Cortex of kidney (tissue), 1 donor: ENCODE results near the gene RELL1.

Experiments
- DNase-seq: peaks from one replicate; lab custom pipeline; 2025; lab: John Stamatoyannopoulos, UW

Gene RELL1

DNA sequence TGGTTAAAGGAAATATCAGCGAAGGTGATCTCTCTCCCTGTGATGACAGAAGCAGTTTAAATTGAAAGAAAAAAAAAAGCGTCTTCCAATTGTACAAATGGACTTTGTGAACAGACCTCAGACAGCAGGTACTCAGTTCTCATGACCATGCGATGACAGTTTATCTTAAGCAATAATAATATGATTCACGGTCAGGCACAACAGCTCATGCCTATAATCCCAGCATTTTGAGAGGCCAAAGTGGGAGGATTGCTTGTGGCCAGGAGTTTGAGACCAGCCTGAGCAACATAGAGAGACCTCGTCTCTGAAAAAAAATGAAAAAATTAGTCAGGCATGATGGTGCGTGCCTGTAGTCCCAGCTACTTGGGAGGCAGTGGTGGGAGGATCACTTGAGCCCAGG, 51.0 kb downstream of the RELL1 start:
- DNase-seq, result no peak

DNA sequence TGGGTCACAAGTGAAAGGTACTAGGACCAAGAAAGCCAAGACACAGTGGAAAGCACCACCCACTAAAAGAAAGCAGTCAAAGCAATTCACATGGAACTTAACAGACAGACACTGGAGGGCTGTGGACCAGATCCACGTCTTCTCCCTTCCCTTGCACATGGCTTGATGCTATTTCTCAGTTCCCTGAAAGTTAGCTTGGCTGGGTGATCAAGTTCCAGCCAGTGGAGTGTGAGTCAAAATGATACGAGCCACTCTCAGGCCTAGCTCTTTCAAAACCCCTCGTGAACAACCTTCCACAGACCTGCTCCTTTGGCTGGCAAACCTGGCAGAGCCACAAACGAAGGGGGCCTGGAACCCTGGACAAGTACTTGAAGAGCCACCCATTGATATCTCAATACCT, 52.0 kb downstream of the RELL1 start:
- DNase-seq, result no peak

DNA sequence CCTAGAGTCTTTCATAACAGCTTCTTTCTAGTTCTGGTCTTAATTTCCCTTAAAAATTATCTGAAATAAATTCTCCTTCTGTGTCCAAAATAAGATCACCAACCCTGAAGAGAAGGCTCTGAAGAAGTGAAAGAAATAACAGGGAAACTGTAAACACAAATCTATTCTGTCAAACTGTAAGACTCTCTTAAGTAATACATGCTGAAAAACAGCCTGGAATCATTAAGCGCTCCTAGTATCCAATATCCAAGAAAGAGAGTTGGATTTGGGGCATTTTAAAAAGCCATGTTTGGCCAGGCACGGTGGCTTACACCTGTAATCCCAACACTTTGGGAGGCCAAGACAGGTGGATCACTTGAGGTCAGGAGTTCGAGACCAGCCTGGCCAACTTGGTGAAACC, 53.3 kb downstream of the RELL1 start:
- DNase-seq, result no peak

GRCh38 chr4:37631551-37631950, 54.6 kb downstream of the RELL1 start:
- DNase-seq, result no peak

DNA sequence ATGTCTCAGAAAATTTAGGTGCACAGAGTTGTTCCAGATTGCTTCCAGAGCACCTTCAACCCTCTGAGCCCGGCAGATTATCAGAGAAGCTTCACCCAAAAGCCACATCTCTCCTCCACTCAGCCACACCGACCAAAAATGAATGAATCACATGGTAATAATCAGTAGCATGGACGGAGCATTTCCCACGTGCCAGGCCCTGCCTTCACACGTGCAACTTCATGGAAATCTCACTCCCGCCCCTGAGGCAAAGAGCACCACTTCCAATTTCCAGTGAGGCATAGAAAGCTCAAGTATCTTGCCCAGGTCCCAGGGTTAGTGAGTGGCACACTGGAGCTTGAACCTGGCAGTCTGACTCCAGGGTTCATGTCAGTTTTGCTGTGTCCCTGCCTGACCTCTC, 56.5 kb downstream of the RELL1 start:
- DNase-seq, result no peak

DNA sequence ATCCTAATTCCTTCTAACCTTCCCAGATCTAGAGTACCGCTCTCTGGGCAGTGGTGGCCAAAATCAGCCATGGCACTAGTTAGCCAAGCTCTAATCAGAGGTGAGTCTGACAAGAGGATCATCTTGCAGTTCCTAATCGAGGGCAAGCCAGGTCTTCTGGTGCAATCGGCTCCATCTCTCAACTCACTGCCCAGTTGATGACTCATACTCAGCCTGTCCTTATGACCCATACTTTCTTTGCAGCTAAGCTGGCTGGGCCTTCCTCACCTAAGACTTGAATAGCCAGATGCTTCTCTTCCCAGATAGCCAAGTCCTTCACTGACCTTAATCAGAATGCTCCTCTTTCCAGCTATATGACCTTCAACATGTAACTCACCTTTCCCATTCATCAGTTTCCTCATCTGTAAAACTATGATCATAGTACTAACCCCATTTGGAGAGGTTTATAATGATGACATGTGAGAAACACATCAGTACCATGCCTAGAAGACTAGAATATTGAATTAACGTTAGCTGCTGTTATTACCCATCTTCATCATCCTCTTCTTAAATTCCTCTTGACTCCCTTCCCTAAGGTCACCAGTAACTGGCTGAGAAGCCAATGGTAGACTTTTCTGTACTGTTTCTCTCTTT, 57.1 kb downstream of the RELL1 start:
- DNase-seq, result no peak

DNA sequence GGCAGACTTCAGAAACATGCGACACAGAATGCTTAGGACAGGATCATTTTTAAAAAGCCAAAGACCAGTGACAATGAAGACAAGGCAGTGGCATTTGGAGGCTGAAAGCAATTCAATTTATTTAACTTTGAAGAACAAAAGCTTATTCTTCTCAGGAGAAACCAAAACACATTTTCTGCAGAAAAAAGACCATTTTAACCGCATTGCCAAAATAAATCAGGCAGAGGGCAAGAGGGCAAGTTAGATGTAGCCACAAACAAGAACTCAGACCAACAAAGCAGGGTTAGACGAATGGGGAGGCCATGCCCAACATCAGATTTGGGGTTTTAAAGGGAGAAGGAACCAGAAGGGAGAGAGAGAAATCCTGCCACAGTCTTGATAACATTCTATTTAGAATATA, 58.9 kb downstream of the RELL1 start:
- no peak for DNase-seq

DNA sequence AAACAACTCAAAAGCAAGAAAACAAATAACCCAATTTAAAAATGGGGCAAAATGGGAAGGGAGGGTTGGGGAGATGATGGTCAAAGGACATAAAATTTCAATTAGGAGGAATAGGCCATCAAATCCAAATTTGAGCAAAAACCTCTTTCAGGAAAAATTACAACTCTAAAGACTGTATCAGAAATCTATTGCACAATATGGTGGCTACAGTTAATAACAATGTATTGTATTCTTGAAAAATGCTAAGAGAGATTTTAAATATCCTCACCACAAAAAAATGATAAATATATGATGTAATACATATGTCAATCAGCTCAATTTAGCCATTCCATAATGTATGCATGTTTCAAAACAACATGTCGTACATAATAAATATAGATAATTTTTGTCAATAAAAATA, 60.7 kb downstream of the RELL1 start:
- DNase-seq, result no peak

GRCh38 chr4:37623940-37624339, 62.2 kb downstream of the RELL1 start:
- no peak for DNase-seq

DNA sequence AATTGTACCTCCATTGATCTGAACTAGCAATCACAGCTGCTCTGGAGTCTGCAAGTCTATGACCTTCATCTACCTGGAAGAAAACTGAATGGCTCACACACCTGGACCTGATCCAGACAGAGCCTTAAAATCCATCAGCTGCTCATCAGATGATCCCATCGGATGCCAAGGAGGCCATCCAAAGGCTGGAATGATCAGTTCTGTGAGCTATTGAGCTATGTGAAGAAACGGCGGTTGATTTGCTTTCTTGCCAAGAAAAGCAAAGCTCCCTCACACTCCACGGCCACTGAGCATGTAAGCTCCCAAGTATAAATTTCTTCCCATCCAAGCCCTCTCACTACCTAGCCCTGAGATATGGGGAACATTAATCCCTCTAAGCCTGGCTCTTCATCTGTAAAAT, 63.1 kb downstream of the RELL1 start:
- DNase-seq, result no peak

DNA sequence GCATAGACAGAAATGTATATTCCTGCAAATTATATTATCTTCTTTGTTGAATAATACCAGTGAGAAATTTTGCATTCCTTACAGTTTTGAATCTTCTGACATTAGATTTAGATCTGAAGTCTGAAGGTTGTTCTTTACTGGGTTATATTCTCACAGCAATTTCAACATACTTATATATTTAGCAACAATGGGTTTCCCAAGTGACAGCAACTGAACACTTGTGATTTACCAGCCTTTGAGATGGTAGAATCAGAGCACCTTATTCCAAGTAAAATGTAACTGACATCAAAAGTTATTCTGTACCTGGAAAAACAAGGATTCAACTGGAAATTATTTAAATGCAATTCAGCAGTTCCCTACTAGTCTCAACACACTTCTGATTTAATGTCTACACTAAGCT, 66.0 kb downstream of the RELL1 start:
- no peak for DNase-seq

DNA sequence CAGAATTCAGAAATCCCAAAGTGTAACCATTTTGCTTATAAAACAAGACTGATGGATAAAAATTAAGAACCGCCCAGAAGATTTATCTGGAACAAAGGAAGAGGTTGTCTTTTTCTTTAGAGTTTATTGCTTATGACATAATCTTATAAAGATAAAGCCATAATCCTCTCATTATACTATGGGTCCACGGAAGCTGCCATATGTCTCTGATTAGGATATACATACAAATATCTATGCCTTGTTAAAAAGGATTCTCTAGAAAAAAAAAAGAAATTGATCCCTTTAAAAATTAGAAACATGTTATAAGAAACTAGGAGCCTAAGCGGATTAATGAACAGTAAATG, 70.5 kb downstream of the RELL1 start:
- DNase-seq, result no peak

DNA sequence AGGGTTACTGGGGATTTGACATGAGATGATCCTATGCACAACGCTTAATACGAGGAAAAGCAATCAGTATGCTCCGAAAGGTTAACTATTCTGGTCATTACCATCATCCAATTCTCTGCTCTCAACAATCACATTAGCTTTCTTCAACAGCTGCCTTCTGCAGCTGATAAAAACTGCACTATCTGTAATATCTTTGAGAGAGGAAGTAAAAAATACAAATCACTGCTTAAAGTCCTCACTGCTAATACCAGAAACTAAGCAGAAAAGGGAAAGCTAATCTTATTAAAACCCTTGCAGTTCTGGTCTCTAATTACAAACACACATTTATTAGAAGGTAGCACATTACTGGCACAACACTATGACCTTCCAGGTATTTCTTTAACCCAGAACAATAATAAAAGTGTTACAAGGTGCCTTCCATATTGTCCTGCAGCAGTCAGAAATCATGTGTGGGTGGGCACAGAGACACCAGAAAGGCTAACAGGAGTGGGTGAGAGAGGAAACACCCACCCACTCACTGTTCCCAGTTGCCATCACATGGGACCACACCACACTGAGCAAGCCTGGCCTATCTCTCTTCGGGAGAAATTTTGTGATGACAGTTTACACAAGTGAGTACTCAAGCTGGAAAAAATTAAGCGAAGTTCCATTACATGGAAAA, 71.0 kb downstream of the RELL1 start:
- DNase-seq, result no peak

- no peak for DNase-seq
Measured at GRCh38 chr4:37612811-37613210, 73.4 kb downstream of the RELL1 start.

DNA sequence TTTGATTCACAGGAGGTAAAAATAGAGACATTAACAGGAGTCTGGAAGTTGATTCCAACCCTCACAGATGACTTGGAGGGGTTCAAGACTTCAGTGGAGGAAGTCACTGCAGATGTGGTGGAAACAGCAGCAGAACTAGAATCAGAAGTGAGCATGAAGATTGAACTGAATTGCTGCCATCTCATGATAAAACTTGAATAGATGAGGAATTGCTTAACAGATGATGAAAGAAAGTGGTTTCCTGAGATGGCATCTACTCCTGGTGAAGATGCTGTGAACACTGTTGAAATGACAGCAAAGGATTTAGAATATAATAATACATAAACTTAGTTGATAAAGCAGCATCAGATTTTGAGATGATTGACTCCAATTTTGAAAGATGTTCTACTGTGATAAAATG, 76.5 kb downstream of the RELL1 start:
- DNase-seq, result no peak

GRCh38 chr4:37607018-37607417, 79.2 kb downstream of the RELL1 start:
- no peak for DNase-seq

- DNase-seq, result no peak
Measured at GRCh38 chr4:37605843-37606565, 80.2 kb downstream of the RELL1 start.

- no peak for DNase-seq
Measured at GRCh38 chr4:37604461-37604860, 81.7 kb downstream of the RELL1 start.

- DNase-seq, result no peak
Measured at GRCh38 chr4:37603711-37604110, 82.5 kb downstream of the RELL1 start.

DNA sequence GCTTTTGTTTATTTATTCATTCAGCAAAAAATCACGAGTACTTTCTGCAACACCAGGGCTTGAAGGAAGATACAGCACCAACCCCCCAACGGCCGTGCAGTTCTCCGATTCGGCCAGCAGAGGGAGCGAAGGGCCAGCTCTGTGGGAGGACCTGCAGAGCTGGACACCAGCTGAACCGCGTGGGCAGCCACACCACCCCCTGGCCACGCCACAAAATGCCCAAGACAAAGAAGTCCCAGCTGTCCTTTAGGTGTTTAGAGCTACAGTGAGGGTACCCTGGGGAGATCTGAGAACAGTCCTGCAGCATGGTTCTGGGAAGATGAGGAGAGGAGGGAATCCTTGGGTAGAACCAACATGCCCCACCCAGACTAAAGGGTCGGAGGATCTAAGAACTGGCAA, 83.1 kb downstream of the RELL1 start:
- no peak for DNase-seq

GRCh38 chr4:37602454-37603069, 83.6 kb downstream of the RELL1 start:
- no peak for DNase-seq

DNA sequence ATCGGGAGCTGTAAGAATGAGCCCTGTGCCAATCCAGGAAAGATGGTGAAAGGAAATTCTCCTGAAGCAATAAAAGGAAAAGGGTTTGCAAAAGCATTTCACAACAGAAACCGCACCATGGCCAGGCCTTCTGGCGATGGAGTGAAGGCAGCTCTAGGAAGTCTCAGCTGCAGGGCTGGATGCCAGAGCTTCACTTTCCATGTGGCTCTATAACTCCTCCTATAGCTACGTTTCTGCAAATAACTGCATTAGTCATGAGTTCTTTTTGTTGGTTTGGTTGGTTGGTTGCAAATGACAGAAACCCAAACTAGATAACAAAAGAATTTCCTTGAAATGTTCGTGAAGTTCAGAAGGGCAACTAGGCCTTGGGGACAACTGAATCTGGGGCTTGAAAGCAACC, 84.6 kb downstream of the RELL1 start:
- DNase-seq, result no peak

- DNase-seq, result no peak
Measured at GRCh38 chr4:37599092-37599790, 86.9 kb downstream of the RELL1 start.
